HCT116 (cell line): ENCODE results near the gene KCNMB2.

ENCODE experiments used
- EZH2 ChIP-seq: fragments of 200-600 bp; sonication (generic); IDR thresholded peaks from 2 replicates; pipeline ENCODE4 v1.6.1; 2017; ENCODE audit warnings: antibody characterized with exemption, mixed run types
- JUND ChIP-seq: IDR thresholded peaks from 2 replicates; pipeline ENCODE4 v1.6.1; 2012
- POLR2A ChIP-seq: IDR thresholded peaks from 2 replicates; pipeline ENCODE4 v1.7.0; 2011; ENCODE audit warnings: borderline replicate concordance; ENCODE audit not compliant: insufficient read depth, insufficient read length; ENCODE audit errors: extremely low read depth
- POLR2AphosphoS5 ChIP-seq: IDR thresholded peaks from 2 replicates; pipeline ENCODE4 v1.6.1; 2011; ENCODE audit warnings: mild to moderate bottlenecking, low read depth, low read length, moderate library complexity
- SRF ChIP-seq: IDR thresholded peaks from 2 replicates; pipeline ENCODE4 v1.6.1; 2012; ENCODE audit warnings: low read depth
- TCF7L2 ChIP-seq: IDR thresholded peaks from 2 replicates; pipeline ENCODE4 v1.7.0; 2011; ENCODE audit warnings: borderline replicate concordance, inconsistent platforms; ENCODE audit not compliant: insufficient read depth, insufficient read length; ENCODE audit errors: extremely low read depth
- YY1 ChIP-seq: IDR thresholded peaks from 2 replicates; pipeline ENCODE4 v1.6.1; 2011; ENCODE audit warnings: low read length, low read depth, moderate library complexity, mild to moderate bottlenecking; ENCODE audit not compliant: insufficient replicate concordance; ENCODE audit errors: extremely low read depth
- ZNF274 ChIP-seq: fragments of 200-500 bp; sonication (Bioruptor generic); IDR thresholded peaks from 2 replicates; pipeline ENCODE4 v1.6.1; 2014; ENCODE audit warnings: mild to moderate bottlenecking, low read depth, low read length, inconsistent platforms
- TF ChIP-seq, protein P1 (sequence below), 3 experiments: fragments of 200-600 bp in 1 of 3; sonication (generic) in 1 of 3; IDR thresholded peaks in 2 of 3; conservative IDR thresholded peaks in 1 of 3; 2 replicates each; pipeline ENCODE4 v1.5.1; 2012 to 2017; ENCODE audit warnings: low read depth in 2 of 3, low read length in 2 of 3, antibody characterized with exemption in 1 of 3, borderline replicate concordance in 1 of 3, control low read depth in 1 of 3, mild to moderate bottlenecking in 1 of 3, mixed read lengths in 1 of 3, mixed run types in 1 of 3, moderate library complexity in 1 of 3; ENCODE audit not compliant: insufficient read depth in 1 of 3
- TF ChIP-seq, protein P2 (sequence below): IDR thresholded peaks from 2 replicates; pipeline ENCODE4 v1.6.1; 2012

DNA sequence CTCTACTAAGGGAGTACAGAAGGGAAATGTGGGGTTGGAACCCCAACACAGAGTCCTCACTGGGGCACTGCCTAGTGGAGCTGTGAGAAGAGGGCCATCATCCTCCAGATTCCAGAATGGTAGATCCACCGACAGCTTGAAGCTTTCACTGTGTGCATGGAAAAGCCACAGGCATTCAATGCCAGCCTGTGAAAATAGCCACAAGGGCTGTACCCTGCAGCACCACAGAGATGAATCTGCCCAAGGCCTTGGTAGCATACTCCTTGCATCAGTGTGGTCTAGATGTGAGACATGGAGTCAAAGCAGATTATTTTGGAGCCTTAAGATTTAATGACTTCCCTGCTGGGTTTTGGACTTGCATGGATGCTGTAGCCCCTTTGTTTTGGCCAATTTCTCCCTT lies 39.3 kb upstream of the KCNMB2 start:
- TF ChIP-seq, protein P1, sequence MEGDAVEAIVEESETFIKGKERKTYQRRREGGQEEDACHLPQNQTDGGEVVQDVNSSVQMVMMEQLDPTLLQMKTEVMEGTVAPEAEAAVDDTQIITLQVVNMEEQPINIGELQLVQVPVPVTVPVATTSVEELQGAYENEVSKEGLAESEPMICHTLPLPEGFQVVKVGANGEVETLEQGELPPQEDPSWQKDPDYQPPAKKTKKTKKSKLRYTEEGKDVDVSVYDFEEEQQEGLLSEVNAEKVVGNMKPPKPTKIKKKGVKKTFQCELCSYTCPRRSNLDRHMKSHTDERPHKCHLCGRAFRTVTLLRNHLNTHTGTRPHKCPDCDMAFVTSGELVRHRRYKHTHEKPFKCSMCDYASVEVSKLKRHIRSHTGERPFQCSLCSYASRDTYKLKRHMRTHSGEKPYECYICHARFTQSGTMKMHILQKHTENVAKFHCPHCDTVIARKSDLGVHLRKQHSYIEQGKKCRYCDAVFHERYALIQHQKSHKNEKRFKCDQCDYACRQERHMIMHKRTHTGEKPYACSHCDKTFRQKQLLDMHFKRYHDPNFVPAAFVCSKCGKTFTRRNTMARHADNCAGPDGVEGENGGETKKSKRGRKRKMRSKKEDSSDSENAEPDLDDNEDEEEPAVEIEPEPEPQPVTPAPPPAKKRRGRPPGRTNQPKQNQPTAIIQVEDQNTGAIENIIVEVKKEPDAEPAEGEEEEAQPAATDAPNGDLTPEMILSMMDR (IDR thresholded peaks at IDR 0.05 in 2 of 3, conservative IDR thresholded peaks at IDR 0.05 in 1 of 3; ENCODE audit: borderline replicate concordance in 1 of 3, insufficient read depth in 1 of 3, low read depth in 2 of 3, low read length in 2 of 3) = no peak
- TF ChIP-seq, protein P2, sequence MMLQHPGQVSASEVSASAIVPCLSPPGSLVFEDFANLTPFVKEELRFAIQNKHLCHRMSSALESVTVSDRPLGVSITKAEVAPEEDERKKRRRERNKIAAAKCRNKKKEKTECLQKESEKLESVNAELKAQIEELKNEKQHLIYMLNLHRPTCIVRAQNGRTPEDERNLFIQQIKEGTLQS = no peak
- TF ChIP-seq POLR2AphosphoS5 = no peak
- TF ChIP-seq ZNF274 = no peak
- no peak for TF ChIP-seq JUND
- no peak for TF ChIP-seq SRF
- no peak for TF ChIP-seq POLR2A
- TF ChIP-seq EZH2 = no peak
- no peak for TF ChIP-seq YY1
- TF ChIP-seq TCF7L2 = no peak
